Suprapubic skin (tissue), 4 donors: Measurements from ENCODE around the gene SDR39U1. TPM values are rescaled to one million over a fixed set of nuclear protein-coding genes. Genes with fewer than 3 reads are reported as not detected.

Experiments used
- DNase-seq, 2 donors: peaks; one replicate each; pipeline ENCODE4 v3.0.0-alpha.2; 2019; ENCODE audit warnings: low spot score in 2 of 2
- H3K27ac ChIP-seq: fragments of 200-600 bp; sonication (generic); one replicate; pipeline ENCODE4 v1.5.1; 2019
- H3K27me3 ChIP-seq: fragments of 200-600 bp; sonication (generic); one replicate; pipeline ENCODE4 v1.5.1; 2019
- H3K36me3 ChIP-seq: fragments of 200-600 bp; sonication (generic); one replicate; pipeline ENCODE4 v1.5.1; 2019
- H3K4me1 ChIP-seq: fragments of 200-600 bp; sonication (generic); one replicate; pipeline ENCODE4 v1.5.1; 2019
- H3K4me3 ChIP-seq: fragments of 200-600 bp; sonication (generic); one replicate; pipeline ENCODE4 v1.5.1; 2019; ENCODE audit warnings: mild to moderate bottlenecking
- H3K9me3 ChIP-seq: fragments of 200-600 bp; sonication (generic); one replicate; pipeline ENCODE4 v1.5.1; 2019
- CTCF ChIP-seq, 2 donors: fragments of 200-600 bp in 1 of 2; fragments of 450-650 bp in 1 of 2; sonication (generic) in 1 of 2; IDR thresholded peaks; one replicate each; pipeline ENCODE4 v1.5.1; 2016 to 2019; ENCODE audit warnings: antibody characterized with exemption in 2 of 2, mild to moderate bottlenecking in 1 of 2, moderate library complexity in 1 of 2
- EP300 ChIP-seq: sonication (generic); formaldehyde crosslinking; IDR thresholded peaks from one replicate; pipeline ENCODE4 v1.6.1; 2017; ENCODE audit warnings: antibody characterized with exemption
- POLR2A ChIP-seq, 2 donors: fragments of 450-650 bp; IDR thresholded peaks; one replicate each; pipeline ENCODE4 v1.6.1; 2017; ENCODE audit warnings: antibody characterized with exemption in 2 of 2, mild to moderate bottlenecking in 2 of 2, moderate library complexity in 2 of 2
- POLR2AphosphoS5 ChIP-seq, 3 donors: sonication (generic); formaldehyde crosslinking; IDR thresholded peaks; one replicate each; pipeline ENCODE4 v1.6.1; 2017; ENCODE audit warnings: antibody characterized with exemption in 3 of 3
- WGBS: methylation state at CpG from one replicate; pipeline ENCODE4 v1.1.5; 2018; 5-methylcytosine and 5-hydroxymethylcytosine counted together
- total RNA-seq, 4 donors: library from RNA; depleted of rRNA; stranded (reverse); fragments of >200 nt; gene quantifications; one replicate each; pipeline ENCODE4 v1.1.0, GENCODE V29; 2016

The SDR39U1 gene
- total RNA-seq, 4 donors from 2014 or later, result 30.1 to 82.3 (median 38.6) TPM

DNA sequence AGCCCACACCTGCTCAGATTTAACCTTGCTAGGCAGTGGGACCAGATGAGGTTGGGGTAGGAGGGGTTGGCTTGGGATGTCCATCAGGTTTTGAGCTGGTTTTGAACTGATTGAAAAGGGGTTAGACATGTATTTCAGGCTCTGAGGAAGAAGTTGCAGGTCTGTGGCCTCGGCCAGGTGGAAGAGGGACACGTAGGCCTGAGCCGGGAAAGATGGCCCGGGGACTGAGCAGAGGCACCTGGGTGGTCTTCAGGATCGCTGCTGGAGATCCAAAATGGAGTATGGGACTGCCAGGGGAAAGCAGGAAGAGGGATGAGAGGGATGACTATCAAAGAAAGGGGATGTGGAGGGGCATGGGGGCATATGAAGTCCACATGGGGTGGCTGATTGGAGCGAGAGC is 36.2 kb downstream of the SDR39U1 start:
- no peak overlapping the region for H3K4me3 ChIP-seq
- no peaks in the 10 kb centered on the region for H3K27me3 ChIP-seq
- peaks cover 35% of the 10 kb centered on the region for H3K36me3 ChIP-seq
- no peaks in the 10 kb centered on the region for H3K9me3 ChIP-seq
- no peak overlapping the region for H3K27ac ChIP-seq
- H3K4me1 ChIP-seq, result peaks cover 26% of the 10 kb centered on the region
- WGBS, result 89% methylated on average over 6 of the region's 6 CpGs
- TF ChIP-seq POLR2A (IDR thresholded peaks at IDR 0.05) (no peak), CTCF (IDR thresholded peaks at IDR 0.05) (no peak), EP300 (no peak), POLR2AphosphoS5 (IDR thresholded peaks at IDR 0.05) (no peak)
- no peak for DNase-seq

DNA sequence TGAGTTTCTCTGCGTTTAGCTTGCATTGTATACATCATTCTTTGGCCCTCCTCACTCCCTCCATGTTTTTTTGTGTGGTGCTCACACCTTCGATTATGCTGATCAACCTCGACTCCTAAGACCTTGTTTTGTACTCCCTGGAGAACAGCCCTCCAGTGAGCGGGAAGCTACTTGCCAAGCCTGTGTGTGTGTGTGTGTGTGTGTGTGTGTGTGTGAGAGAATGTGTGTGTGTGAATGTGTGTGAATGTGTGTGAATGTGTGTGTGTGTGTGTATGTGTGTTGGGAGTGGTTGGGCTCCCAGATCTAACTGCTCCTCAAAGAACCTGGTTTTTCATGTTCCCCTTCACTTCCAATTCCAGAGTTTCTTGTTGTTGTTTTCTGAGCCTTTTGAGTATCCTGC is 37.8 kb downstream of the SDR39U1 start:
- no peaks in the 10 kb centered on the region for H3K27me3 ChIP-seq
- no peaks in the 10 kb centered on the region for H3K9me3 ChIP-seq
- 66% methylated on average over 4 of the region's 4 CpGs for WGBS
- H3K4me3 ChIP-seq, result no peak overlapping the region
- no peak for DNase-seq
- no peak overlapping the region for H3K27ac ChIP-seq
- H3K4me1 ChIP-seq, result peaks cover 42% of the 10 kb centered on the region
- no peak for TF ChIP-seq POLR2AphosphoS5 (IDR thresholded peaks at IDR 0.05)
- no peak for TF ChIP-seq EP300
- TF ChIP-seq CTCF (IDR thresholded peaks at IDR 0.05), result no peak
- TF ChIP-seq POLR2A (IDR thresholded peaks at IDR 0.05), result no peak
- H3K36me3 ChIP-seq, result peaks cover 23% of the 10 kb centered on the region

DNA sequence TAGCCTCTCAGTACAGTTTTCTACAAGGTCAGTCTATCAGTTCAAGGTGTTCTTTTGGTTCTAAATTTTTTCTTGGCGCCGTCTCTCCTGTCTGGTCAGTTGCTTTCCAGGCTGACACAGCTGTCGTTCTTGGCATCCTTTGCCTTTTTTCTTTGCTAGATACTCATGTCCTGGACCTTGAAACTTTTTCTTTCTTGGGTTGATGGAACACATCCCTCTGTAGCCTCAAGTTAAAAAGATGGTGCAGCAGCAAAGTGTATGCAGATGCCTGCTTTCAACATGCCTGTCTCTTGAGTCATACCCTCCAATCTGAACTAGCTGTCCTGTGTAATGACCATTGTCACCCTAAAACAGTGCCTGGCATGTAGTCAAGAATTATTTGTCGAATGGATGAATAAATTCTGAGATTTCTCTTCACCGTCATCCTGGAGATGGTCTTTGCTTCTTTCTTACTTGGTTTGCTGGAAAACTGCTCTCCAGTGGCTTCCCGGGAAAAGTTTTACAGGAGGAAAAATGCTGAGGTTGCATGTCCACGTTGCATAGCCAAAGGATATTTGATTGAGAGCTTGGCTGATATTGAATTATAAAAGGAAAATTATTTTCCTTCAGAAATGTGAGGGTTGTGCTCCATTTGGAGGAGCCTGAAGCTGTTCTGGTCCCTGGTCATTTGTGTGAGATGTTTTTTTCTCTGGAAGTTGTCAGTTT is 39.1 kb downstream of the SDR39U1 start:
- TF ChIP-seq CTCF (IDR thresholded peaks at IDR 0.05) (no peak), EP300 (no peak), POLR2A (IDR thresholded peaks at IDR 0.05) (no peak), POLR2AphosphoS5 (IDR thresholded peaks at IDR 0.05) (no peak)
- Histone ChIP-seq H3K4me1 (peaks cover 55% of the 10 kb centered on the region), H3K4me3 (no peak overlapping the region), H3K9me3 (no peaks in the 10 kb centered on the region), H3K27me3 (no peaks in the 10 kb centered on the region), H3K36me3 (peaks cover 9% of the 10 kb centered on the region), H3K27ac (no peak overlapping the region)
- WGBS, result 60% methylated on average over 7 of the region's 7 CpGs
- DNase-seq, result no peak

GRCh38 chr14:24401810-24402702 is 40.5 kb downstream of the SDR39U1 start:
- Histone ChIP-seq H3K9me3 (no peaks in the 10 kb centered on the region), H3K36me3 (no peaks in the 10 kb centered on the region), H3K4me1 (peaks cover 69% of the 10 kb centered on the region), H3K27me3 (no peaks in the 10 kb centered on the region), H3K4me3 (no peak overlapping the region), H3K27ac (no peak overlapping the region)
- WGBS, result 52% methylated on average over 9 of the region's 9 CpGs
- DNase-seq, result no peak
- TF ChIP-seq POLR2AphosphoS5 (IDR thresholded peaks at IDR 0.05) (no peak), POLR2A (IDR thresholded peaks at IDR 0.05) (no peak), EP300 (no peak), CTCF (IDR thresholded peaks at IDR 0.05) (no peak)
